Calu3 (cell line): ENCODE results near the gene RPH3AL. TPM values are rescaled to one million over a fixed set of nuclear protein-coding genes. Genes with fewer than 3 reads are reported as not detected.

ENCODE experiments used
- BruUV-seq: library from RNA; stranded (reverse); fragments of 400-500 nt; replicated peaks from 2 replicates; lab custom pipeline; 2021; lab: Mats Ljungman, UMichigan
- CTCF ChIA-PET: fragments of 300-600 bp; sonication (Branson Sonifier 250); formaldehyde crosslinking; loops from one replicate; lab custom pipeline; 2022; ENCODE audit warnings: antibody characterized with exemption; lab: Charles Lee
- DNase-seq: peaks from one replicate; pipeline ENCODE4 v3.0.0; 2022
- H3K27ac Mint-ChIP-seq: one replicate; pipeline ENCODE4 v1.8.0; 2022; ENCODE audit warnings: mixed read lengths; ENCODE audit not compliant: unreplicated experiment
- H3K27me3 Mint-ChIP-seq: one replicate; pipeline ENCODE4 v1.8.0; 2022; ENCODE audit warnings: mixed read lengths; ENCODE audit not compliant: unreplicated experiment
- H3K36me3 Mint-ChIP-seq: one replicate; pipeline ENCODE4 v1.8.0; 2022; ENCODE audit warnings: mild to moderate bottlenecking, moderate library complexity, mixed read lengths; ENCODE audit not compliant: insufficient read depth, unreplicated experiment
- H3K4me1 Mint-ChIP-seq: one replicate; pipeline ENCODE4 v1.8.0; 2022; ENCODE audit warnings: mild to moderate bottlenecking, low read depth, mixed read lengths; ENCODE audit not compliant: unreplicated experiment
- H3K4me3 Mint-ChIP-seq: one replicate; pipeline ENCODE4 v1.8.0; 2022; ENCODE audit warnings: mild to moderate bottlenecking, low read depth, moderate library complexity, mixed read lengths; ENCODE audit not compliant: unreplicated experiment
- H3K9me3 Mint-ChIP-seq: one replicate; pipeline ENCODE4 v1.8.0; 2022; ENCODE audit warnings: low read depth, mixed read lengths; ENCODE audit not compliant: unreplicated experiment
- intact Hi-C: fragments of 100-400 bp; cut with micrococcal nuclease; formaldehyde crosslinking; loops from one replicate; pipeline ENCODE4 v1.10.0; 2022; ENCODE audit not compliant: unreplicated experiment
- total RNA-seq: library from RNA; stranded (reverse); gene quantifications from 2 replicates; pipeline ENCODE4 v1.2.3, GENCODE V29; 2022
- TF ChIP-seq, protein P1 (sequence below): fragments of 200-600 bp; IDR thresholded peaks from one replicate; pipeline ENCODE4 v1.8.0; 2022; ENCODE audit warnings: antibody characterized with exemption; ENCODE audit not compliant: unreplicated experiment

The RPH3AL gene
- total RNA-seq, 1 experiment from 2014 or later, result 14.1 TPM

GRCh38 chr17:296379-296778 is 56.2 kb downstream of the RPH3AL start:
- peaks cover 7% of the 10 kb centered on the region for H3K36me3 Mint-ChIP-seq
- no peak overlapping the region for H3K27ac Mint-ChIP-seq
- CTCF ChIA-PET, result no interaction called here
- H3K4me1 Mint-ChIP-seq, result no peaks in the 10 kb centered on the region
- intact Hi-C loops, result no loop called here
- no peak overlapping the region for H3K4me3 Mint-ChIP-seq
- TF ChIP-seq, protein P1, sequence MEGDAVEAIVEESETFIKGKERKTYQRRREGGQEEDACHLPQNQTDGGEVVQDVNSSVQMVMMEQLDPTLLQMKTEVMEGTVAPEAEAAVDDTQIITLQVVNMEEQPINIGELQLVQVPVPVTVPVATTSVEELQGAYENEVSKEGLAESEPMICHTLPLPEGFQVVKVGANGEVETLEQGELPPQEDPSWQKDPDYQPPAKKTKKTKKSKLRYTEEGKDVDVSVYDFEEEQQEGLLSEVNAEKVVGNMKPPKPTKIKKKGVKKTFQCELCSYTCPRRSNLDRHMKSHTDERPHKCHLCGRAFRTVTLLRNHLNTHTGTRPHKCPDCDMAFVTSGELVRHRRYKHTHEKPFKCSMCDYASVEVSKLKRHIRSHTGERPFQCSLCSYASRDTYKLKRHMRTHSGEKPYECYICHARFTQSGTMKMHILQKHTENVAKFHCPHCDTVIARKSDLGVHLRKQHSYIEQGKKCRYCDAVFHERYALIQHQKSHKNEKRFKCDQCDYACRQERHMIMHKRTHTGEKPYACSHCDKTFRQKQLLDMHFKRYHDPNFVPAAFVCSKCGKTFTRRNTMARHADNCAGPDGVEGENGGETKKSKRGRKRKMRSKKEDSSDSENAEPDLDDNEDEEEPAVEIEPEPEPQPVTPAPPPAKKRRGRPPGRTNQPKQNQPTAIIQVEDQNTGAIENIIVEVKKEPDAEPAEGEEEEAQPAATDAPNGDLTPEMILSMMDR, result no peak
- H3K27me3 Mint-ChIP-seq, result no peaks in the 10 kb centered on the region
- BruUV-seq, result no TSS peak
- no peaks in the 10 kb centered on the region for H3K9me3 Mint-ChIP-seq
- DNase-seq, result no peak

GRCh38 chr17:292531-293382 is 59.9 kb downstream of the RPH3AL start:
- Mint-ChIP-seq H3K4me3 (no peak overlapping the region), H3K36me3 (peaks cover 12% of the 10 kb centered on the region), H3K4me1 (no peaks in the 10 kb centered on the region), H3K9me3 (no peaks in the 10 kb centered on the region), H3K27ac (no peak overlapping the region), H3K27me3 (no peaks in the 10 kb centered on the region)
- BruUV-seq, result no TSS peak
- TF ChIP-seq, protein P1, result no peak
- DNase-seq, result no peak
- intact Hi-C loops, result no loop called here
- CTCF ChIA-PET, result no interaction called here

GRCh38 chr17:292016-292415 is 60.6 kb downstream of the RPH3AL start:
- Mint-ChIP-seq H3K4me1 (no peaks in the 10 kb centered on the region), H3K27me3 (no peaks in the 10 kb centered on the region), H3K4me3 (no peak overlapping the region), H3K9me3 (no peaks in the 10 kb centered on the region), H3K36me3 (peaks cover 12% of the 10 kb centered on the region), H3K27ac (no peak overlapping the region)
- BruUV-seq, result no TSS peak
- TF ChIP-seq, protein P1, result no peak
- intact Hi-C loops, result no loop called here
- no peak for DNase-seq
- CTCF ChIA-PET, result no interaction called here

DNA sequence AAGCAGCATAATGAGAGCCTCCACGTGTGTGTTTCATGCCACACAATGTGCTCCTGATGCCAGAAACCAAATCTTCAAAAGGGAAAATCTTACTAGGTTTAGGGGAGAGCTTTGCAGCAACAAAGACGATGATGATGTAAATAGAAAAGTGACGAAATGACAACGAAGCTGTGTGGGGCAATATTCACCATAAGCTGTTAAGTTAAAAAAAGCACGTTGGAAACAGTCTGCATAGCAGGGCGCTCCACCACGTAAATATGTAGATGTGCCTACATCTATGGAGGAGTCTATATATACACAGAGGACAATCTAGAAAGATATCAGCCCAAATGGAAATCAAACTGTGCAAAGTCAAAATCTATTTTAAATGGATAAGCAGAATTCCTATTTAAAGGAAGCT is 61.0 kb downstream of the RPH3AL start:
- BruUV-seq, result no TSS peak
- no peaks in the 10 kb centered on the region for H3K9me3 Mint-ChIP-seq
- CTCF ChIA-PET, result no interaction called here
- H3K36me3 Mint-ChIP-seq, result peaks cover 12% of the 10 kb centered on the region
- no peak overlapping the region for H3K27ac Mint-ChIP-seq
- TF ChIP-seq, protein P1, result no peak
- intact Hi-C loops, result no loop called here
- no peaks in the 10 kb centered on the region for H3K27me3 Mint-ChIP-seq
- no peak for DNase-seq
- no peaks in the 10 kb centered on the region for H3K4me1 Mint-ChIP-seq
- no peak overlapping the region for H3K4me3 Mint-ChIP-seq
